HG02763 (cell line): ENCODE results near the gene HOMER3.

Experiments used
- ATAC-seq: cut with Tn5 transposase; IDR thresholded peaks from one replicate; pipeline ENCODE4 v1.9.1; 2021; ENCODE audit warnings: mild to moderate bottlenecking, moderate library complexity; ENCODE audit not compliant: unreplicated experiment

Gene HOMER3

GRCh38 chr19:18940769-18941627 lies at the start of gene HOMER3:
Gene HOMER3 (minus strand): TSS chr19:18941217. CDS start chr19:18938982, 2,235 bp downstream.
- ATAC-seq: no peak

GRCh38 chr19:18990128-18990708 lies 49.2 kb upstream of the HOMER3 start:
- ATAC-seq: no peak

- ATAC-seq: no peak
These were observed 48.3 kb upstream of the HOMER3 start for GRCh38 chr19:18989316-18989715.

GRCh38 chr19:18987456-18987855 lies 46.4 kb upstream of the HOMER3 start:
- ATAC-seq: no peak

- no peak for ATAC-seq
These were observed 44.2 kb upstream of the HOMER3 start for GRCh38 chr19:18985257-18985656.

- no peak for ATAC-seq
These were observed 43.2 kb upstream of the HOMER3 start for GRCh38 chr19:18984251-18984650.

- no peak for ATAC-seq
These were observed 41.7 kb upstream of the HOMER3 start for GRCh38 chr19:18982669-18983068.

GRCh38 chr19:18980432-18981020 lies 39.5 kb upstream of the HOMER3 start:
- no peak for ATAC-seq

GRCh38 chr19:18978616-18979015 lies 37.6 kb upstream of the HOMER3 start:
- no peak for ATAC-seq

- ATAC-seq: no peak
These were observed 34.9 kb upstream of the HOMER3 start for GRCh38 chr19:18975869-18976268.

GRCh38 chr19:18975011-18975410 lies 34.0 kb upstream of the HOMER3 start:
- no peak for ATAC-seq

- ATAC-seq: no peak
These were observed 31.8 kb upstream of the HOMER3 start for GRCh38 chr19:18972851-18973250.

GRCh38 chr19:18972301-18972811 lies 31.3 kb upstream of the HOMER3 start:
- ATAC-seq: no peak

GRCh38 chr19:18969931-18970659 lies 29.1 kb upstream of the HOMER3 start:
- ATAC-seq: no peak

- ATAC-seq: no peak
These were observed 26.5 kb upstream of the HOMER3 start for GRCh38 chr19:18967358-18968146.

GRCh38 chr19:18966307-18966706 lies 25.3 kb upstream of the HOMER3 start:
- no peak for ATAC-seq

- ATAC-seq: no peak
These were observed 23.1 kb upstream of the HOMER3 start for GRCh38 chr19:18964121-18964520.

GRCh38 chr19:18961767-18962620 lies 21.0 kb upstream of the HOMER3 start:
- ATAC-seq: no peak

- ATAC-seq: no peak
These were observed 19.4 kb upstream of the HOMER3 start for GRCh38 chr19:18960370-18960769.
